Erythroblast (primary cell): Measurements from ENCODE around the gene CDC25B.
"Not testable (repeated sequence)": the region's sequence is repeated elsewhere in the genome, so short reads cannot be mapped to it uniquely, and the experiment has no call there.

Source experiments
- GATA1 ChIP-seq: IDR thresholded peaks from 2 replicates; pipeline ENCODE4 v1.6.1; 2011; ENCODE audit warnings: low read depth, mild to moderate bottlenecking, control low read depth, low read length, moderate library complexity
- POLR2A ChIP-seq: IDR thresholded peaks from 2 replicates; pipeline ENCODE4 v1.6.1; 2011; ENCODE audit warnings: mild to moderate bottlenecking, low read length

GRCh38 chr20:3794168-3794567 lies 1.9 kb upstream of the CDC25B start:
- TF ChIP-seq POLR2A, GATA1: not testable (repeated sequence)
